HG03159 (cell line): Measurements from ENCODE around the gene CAB39L.

Source experiments
- ATAC-seq: cut with Tn5 transposase; IDR thresholded peaks from one replicate; pipeline ENCODE4 v1.9.1; 2021; ENCODE audit warnings: mild to moderate bottlenecking, moderate library complexity; ENCODE audit not compliant: unreplicated experiment

Gene CAB39L

GRCh38 chr13:49314344-49314882 is 129.5 kb downstream of the CAB39L start:
- ATAC-seq: no peak

DNA sequence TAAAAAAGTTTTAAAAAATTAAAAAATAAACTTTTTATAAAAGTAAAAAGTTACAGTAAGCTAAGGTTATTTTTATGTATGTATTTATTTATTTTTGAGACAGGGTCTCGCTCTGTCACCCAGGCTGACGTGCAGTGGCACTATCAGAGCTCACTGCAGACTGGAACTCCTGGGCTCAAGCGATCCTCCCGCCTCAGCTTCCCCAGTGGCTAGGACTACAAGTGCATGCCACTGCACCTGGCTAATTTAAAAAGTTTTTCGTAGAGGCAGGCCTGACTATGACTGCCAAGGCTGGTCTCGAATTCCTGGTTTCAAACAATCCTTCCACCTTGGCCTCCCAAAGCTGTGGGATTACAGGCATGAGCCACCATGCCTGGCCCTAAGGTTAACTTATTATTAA is 132.0 kb downstream of the CAB39L start:
- no peak for ATAC-seq

DNA sequence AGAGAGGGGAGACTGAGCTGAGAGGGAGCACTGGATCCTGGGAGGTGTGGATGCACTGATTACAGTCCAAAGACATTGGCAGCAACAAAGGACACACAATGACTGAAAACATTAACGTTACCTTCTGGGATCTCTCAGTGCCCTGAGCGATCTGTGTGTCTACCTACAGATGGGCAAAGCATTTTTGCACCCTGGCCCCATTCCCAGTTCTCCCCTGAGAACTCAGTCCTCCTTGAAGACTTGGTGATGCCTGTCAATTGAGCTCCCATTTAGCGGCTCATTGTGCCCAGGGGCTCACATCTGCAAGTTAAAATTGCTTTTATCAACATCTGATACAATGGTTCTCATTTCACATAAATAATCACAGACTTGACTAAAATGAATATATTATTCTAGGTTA is 133.6 kb downstream of the CAB39L start:
- no peak for ATAC-seq

DNA sequence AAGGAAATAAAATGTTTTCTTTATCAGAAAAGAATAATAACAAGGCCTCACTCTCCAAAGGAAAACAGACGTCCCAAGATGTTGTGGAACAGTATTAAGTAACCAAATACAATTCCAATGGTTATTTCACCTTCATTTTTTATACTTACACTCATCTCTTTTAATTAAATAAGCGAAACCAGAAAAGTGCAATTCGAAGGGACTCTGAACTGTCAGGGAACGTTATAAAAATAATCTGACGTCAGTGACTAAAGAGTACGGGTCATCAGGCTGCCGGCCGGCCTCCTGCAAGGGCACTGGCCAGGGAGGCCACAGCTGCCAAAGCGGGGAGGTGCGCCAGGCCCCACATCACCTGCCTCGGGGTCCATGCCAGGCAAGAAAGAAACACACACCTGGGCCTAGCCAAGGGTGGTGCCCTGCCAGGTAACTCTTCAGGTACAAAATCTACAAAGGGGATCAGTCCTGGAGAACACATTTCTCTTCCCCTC is 134.9 kb downstream of the CAB39L start:
- ATAC-seq: no peak

DNA sequence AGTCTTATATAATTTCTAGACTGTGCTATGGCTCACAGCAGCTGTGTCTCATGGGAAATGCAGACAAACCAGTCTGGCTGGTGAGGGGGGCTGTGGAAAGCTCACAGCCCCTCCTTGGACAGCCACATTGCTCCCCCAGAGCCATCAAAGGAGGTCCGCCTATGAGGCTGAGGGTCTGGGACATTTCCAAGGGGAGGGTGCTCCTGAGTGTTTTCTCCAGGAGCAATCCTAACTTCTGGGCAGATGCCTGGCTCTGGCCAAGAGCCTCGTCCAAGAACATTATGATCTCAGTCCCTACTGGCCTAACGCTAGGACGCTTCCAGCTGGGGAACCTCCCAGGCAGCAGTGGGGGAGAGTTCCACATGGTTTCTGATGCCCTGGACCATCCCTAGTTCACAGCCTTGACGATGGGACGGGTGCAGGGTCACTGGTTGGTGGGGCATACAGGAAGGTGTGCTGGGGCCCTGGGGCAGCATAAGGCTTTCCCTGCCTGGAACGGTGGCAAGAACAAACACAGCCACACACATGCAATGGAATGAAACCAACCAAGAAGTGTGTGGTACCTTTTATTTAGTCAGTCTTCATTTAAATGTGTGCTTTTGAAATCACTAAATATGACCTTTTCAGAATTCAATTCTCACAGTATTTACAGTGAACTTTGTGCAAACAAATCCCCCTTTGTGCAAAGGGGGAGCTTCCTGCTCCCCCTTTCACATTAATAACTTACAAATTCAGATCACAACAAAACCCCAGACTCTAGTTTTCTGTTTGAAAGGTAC is 135.6 kb downstream of the CAB39L start:
- ATAC-seq: no peak

- no peak for ATAC-seq
These were observed 136.5 kb downstream of the CAB39L start for GRCh38 chr13:49307365-49307764.

DNA sequence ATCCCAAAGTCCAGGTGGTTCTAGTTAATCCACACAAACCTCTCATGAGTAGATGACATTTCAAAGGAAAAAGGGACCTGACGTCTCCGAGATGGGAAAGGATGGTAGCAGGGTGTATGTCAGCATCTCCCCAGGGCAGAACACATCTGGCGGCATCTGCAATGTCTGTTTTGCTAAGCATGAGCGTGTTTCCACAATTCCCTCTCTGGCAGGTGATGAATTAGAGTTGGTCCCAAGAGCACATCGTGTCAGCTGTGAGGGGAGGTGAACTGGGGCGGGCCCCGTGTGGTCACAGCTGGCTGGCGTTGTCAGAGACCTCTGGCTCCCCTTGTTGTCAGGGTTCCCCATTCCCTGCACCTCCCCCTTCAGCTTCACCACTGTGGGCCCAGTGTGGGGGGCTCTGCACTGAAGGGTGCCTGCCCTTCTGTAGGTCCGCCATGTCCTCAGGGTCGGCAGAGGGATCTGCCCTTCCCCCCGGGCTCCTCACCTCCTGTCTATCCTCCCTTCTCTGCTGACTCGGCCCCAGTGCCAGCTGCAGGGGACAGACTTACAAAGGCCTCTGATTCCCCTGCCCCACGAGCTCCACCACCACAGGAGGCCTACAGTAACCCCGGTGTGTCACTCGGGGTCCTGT is 138.0 kb downstream of the CAB39L start:
- no peak for ATAC-seq

DNA sequence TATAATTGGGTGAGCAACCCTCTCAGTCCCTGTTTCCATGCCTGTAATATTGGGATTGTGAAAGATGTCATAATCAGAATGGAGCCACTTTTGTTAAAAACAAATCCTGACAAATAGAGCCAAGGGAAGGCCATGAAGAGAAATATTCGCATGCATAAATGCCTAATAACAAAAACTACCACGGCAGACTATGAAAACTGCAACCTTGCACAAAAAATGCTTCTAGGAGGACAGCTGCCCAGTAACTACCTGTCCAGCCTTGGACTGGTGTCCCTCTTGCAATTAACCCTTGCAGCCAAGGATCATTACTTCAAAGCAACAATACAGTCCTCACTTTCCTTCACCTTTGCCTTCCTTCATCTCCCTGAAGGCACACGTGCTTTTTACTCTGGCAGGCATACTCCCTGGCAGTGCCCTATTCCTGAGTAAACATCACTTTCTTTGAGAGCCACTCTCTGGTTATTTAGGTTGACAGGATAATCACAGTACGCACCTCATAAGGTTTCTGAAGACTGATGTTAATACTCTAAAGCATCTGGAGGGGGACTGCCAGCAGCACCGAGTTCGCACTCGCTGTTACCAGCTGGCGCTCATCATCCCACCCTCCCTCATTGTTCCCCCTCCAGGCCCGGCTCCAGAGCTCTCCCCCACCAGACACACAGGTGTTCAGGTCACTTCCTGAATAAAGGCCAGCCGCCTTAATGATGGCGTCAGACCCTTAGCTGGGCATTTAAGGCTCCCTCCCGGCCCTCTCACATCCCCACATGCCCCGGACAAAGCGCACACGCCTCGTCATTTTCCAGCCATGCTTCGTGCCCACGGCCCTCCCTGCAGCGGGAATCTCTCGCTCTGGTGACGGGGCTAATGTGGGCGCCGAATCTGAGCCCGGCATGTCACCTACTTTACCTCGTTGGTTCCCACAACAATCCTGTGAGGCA is 138.8 kb downstream of the CAB39L start:
- no peak for ATAC-seq

DNA sequence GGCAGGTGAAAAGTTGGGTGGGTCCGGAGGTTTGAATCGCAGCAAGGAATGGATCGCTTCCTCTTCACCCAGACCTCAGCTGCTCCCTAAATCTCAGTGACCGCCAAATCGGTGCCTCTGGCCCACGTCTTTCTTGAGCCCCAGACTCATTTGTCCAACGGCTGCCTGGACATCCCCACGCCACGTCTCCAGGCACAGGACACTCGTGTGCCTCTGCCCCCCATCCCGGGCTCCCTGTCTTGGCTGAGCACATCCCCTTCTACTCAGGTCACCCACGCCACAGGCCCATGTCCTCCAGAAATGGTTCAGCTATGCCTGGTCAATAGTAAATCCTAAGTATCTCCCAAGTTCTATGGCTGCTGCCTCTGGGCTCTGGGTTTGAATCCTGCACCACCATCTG is 139.5 kb downstream of the CAB39L start:
- no peak for ATAC-seq

DNA sequence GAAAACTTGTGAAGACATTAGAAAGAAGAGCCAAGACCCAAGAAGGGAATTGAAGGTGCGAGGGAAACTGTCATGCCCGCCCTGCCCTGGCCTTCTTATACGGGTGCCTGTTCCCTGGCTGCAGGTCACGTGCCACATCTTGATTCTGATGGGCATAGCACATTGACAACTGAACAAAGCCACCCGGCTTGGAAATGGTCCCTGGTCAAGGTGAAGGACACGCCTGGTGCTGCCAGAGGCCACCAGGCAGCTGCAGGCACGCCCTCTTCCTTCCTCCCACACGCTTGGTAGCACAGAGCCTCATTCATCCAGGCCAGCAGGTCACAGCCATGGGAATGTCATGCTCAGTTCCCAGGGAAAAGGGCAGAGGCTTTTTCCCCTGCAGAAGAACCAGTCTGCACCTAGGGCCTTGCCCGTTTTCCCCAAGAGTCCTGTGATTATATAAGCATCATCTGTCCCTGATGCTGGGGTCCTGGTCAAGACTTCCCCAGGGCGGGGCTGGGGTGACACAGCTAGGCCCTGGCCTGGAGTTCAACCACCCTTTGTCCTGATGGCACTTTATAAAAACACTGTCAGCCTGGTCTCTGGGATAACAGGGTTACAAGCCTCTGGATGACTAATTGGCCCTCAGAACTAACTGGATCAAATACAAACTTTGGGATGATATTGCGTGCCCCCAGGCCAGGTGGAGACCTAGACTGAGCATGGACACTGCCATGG is 140.2 kb downstream of the CAB39L start:
- ATAC-seq: no peak

- ATAC-seq: no peak
These were observed 141.0 kb downstream of the CAB39L start for GRCh38 chr13:49302817-49303216.

DNA sequence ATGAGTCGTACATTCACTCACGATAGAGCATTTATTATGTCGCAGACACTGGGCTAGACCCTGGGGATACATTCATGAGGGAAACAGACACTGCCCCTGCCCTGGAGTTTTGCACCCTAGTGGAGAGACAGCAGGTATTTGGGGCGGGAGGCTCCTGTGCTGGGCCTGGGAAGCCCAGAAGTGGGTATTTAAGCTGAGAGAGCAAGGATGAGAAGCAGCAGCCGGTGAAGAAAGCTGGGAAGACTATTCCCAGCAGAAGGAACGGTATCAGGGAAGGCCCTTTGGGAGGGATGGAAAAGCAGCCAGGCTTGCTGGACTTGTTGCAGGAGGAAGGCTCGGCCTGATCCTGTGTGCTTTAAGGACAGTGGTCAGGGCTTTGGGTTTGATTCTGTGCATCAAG is 141.6 kb downstream of the CAB39L start:
- ATAC-seq: no peak

- ATAC-seq: no peak
These were observed 142.9 kb downstream of the CAB39L start for GRCh38 chr13:49300739-49301589.

GRCh38 chr13:49300276-49300675 is 143.6 kb downstream of the CAB39L start:
- no peak for ATAC-seq

- no peak for ATAC-seq
These were observed 144.8 kb downstream of the CAB39L start for GRCh38 chr13:49298903-49299605.

DNA sequence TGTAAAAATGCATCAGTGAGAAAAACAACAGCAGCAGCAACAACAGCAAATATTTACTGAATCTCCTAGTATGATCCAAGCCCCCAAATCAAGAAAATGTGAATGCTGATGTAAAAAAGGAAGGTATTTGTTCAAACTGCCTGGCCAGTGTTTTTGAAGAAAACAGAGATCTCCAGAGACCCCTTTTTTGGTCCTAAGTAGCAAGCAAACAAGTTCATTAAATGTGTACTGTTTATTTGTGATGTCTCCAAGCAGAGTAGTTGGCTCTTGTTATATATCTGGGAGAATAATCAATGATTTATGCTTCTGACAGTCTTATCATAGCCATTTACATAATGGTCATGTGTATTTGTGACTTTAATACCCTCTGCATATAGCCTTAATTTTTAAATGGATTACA is 145.4 kb downstream of the CAB39L start:
- no peak for ATAC-seq

DNA sequence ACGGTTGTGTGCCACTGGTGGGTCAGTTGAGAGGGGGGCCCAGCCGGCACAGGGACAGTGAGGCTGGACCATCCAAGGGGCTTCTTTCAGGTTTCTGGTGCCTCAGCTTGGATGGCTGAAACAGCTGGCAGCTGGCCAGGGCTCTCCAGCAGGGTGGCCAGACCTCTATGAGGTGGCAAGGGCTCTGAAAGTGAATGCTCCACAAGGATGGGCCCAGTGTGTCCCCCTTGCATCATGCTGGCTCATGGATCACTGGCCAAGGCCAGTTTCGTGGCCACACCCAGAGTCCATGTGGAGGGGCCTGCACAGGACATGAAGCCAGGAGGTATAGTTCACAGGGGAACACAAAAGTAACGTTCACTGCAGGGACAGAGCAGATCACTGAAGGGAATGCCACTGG is 146.5 kb downstream of the CAB39L start:
- no peak for ATAC-seq

GRCh38 chr13:49296659-49297058 is 147.2 kb downstream of the CAB39L start:
- no peak for ATAC-seq

DNA sequence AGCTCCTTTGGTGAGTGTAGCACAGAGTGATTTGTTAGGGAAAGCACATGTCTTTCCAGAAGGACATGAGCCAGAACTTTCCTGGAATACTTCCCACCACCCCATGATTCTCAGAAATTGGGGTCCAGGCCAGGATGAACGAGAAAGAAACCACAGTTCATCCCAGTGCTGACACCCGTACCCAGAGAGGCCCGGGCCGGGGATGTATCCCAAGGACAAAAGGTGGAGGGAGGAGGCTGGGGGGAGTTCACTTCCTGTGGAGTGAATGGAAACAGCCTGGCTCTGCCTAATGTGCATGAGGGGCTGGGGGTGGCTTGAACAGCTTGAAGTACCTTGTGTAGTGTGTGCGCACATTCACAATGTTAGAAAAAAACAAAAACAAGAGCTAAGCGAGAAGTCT is 148.6 kb downstream of the CAB39L start:
- no peak for ATAC-seq
